Choroid plexus epithelial cell (primary cell): Measurements from ENCODE around the gene WSB2.

ENCODE experiments used
- DNase-seq: peaks from one replicate; pipeline ENCODE4 v3.0.0-alpha.2; 2010; ENCODE audit warnings: low read depth
- H3K4me3 ChIP-seq: 2 replicates; pipeline ENCODE4 v1.5.1; 2011; ENCODE audit warnings: low read depth, mild to moderate bottlenecking, control low read depth, low read length, moderate library complexity
- TF ChIP-seq, protein P1 (sequence below): conservative IDR thresholded peaks from 2 replicates; pipeline ENCODE4 v1.5.1; 2011; ENCODE audit warnings: low read depth, mild to moderate bottlenecking, control low read depth, inconsistent platforms, low read length, moderate library complexity

WSB2 gene

DNA sequence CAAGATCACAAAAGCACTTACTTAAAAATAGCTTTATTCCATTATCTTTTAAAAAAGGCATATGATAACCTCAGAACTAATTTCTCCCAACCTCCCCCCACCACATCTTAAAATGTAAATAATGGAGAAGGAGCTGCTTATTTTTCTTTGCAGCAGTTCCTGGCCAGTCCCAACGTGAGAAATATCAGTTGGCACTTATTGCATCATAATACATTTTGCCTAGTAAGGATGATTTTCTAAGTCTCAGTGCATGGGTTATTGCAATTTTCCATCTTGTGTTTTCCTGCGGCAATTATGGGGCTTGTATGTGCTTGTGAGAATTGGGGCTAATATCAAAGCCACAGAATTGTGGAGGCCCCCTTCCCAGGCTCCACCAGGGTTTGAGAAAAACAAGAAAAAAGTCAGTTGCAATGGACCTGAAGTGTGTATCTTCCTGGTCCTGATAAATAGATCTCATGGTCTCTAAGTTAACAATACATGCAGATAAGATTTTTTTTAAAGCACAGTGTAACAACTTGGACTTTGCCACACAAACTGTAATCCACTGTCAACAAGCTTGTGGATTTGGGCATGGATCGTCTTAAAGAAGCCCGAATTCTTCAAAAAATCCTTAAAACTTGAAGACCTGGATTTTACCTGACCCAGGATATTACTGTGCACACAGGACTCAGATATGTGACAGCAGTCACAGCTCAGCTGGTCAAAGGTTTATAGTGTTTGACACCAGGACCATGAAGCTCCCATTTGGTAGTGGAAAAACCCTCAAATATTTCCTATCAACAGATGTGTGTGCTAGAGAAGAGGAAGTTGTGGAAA lies 2.8 kb upstream of the WSB2 start:
- TF ChIP-seq, protein P1, sequence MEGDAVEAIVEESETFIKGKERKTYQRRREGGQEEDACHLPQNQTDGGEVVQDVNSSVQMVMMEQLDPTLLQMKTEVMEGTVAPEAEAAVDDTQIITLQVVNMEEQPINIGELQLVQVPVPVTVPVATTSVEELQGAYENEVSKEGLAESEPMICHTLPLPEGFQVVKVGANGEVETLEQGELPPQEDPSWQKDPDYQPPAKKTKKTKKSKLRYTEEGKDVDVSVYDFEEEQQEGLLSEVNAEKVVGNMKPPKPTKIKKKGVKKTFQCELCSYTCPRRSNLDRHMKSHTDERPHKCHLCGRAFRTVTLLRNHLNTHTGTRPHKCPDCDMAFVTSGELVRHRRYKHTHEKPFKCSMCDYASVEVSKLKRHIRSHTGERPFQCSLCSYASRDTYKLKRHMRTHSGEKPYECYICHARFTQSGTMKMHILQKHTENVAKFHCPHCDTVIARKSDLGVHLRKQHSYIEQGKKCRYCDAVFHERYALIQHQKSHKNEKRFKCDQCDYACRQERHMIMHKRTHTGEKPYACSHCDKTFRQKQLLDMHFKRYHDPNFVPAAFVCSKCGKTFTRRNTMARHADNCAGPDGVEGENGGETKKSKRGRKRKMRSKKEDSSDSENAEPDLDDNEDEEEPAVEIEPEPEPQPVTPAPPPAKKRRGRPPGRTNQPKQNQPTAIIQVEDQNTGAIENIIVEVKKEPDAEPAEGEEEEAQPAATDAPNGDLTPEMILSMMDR = no peak
- peak; percentile 37 for DNase-seq
- no peak overlapping the region for H3K4me3 ChIP-seq

DNA sequence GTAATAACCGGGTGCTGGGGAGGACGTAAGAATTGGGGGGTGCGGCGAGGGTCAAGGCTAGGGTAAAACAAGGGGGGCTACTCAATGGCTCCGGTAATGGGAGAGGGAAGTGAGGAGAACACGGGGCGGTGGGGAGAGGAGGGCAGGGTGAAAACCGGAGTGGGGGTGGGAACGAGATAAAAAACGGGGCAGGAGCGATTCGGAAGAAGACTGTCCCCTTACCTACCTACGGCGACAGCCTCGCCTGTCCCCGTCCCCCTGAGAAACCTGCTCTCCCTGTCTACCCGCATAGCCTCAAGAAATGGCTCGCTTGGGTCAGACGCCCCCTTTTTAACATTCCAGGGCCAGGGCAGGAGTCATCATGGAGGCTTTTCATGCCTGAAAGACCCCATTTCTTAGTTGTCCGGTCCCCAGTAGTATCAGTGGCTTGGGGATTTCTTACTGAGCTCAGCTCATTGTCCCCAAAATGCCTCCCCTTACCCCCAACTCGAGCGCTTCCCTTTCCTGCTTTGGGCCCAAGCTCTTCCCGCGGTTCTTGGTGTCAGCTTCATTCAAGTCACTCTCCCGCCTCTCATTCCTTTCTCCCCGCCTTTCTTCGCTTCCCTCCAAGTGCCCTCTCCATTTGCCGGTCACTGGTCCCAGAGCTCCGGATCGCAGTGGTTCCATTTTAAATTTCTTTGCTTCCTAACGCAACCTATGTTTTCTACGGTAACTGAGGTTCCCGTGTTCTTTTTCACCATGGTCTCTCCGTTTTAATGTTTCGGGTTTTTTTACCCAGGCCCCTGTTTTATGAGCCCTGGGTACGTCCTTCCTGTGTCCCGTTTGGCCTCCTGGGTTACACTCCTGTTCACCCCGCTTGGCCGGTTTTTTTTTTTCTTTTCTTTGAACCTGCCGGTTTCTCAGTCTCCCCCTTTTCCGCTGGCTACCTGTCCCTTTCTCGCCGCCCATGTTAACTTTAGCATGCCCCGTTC lies 1.2 kb upstream of the WSB2 start:
- TF ChIP-seq, protein P1 = no peak
- peak; percentile 48 for DNase-seq
- peak overlapping the region; percentile 69 for H3K4me3 ChIP-seq

DNA sequence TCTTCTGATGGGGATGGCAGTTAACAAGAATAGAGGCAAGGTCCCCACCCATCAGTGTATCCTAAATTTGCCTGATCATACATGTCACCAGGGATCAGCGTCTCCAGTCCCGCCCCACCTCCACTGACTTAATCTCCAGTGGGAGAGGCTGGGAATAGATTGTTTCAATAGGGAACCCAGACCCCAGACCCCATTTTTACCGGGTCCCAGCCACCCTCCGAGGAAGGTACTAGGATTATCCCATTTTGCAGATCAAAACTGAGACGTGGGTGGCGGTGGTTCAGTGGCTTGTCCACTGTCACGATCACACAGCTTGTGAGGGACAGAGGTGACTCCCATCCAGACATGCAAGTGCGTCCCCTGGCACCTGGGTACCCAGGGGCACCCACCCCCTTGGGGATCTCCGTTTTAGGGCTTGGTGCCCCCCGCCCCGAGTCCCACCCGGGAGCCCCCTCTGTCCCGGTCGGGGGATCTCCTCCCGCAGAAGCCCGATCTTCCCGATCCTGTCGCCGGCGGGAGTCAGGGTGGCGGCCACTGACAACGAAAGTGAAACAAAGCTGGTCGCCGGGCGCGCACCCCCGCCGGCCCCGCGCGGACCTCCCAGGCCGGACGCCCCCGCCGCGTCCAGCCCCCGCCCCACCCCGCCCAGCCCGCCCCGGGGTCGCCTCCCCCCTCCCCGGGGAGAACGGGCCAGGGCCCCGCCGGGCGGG lies 523 bp downstream of the WSB2 start:
- no peak for DNase-seq

DNA sequence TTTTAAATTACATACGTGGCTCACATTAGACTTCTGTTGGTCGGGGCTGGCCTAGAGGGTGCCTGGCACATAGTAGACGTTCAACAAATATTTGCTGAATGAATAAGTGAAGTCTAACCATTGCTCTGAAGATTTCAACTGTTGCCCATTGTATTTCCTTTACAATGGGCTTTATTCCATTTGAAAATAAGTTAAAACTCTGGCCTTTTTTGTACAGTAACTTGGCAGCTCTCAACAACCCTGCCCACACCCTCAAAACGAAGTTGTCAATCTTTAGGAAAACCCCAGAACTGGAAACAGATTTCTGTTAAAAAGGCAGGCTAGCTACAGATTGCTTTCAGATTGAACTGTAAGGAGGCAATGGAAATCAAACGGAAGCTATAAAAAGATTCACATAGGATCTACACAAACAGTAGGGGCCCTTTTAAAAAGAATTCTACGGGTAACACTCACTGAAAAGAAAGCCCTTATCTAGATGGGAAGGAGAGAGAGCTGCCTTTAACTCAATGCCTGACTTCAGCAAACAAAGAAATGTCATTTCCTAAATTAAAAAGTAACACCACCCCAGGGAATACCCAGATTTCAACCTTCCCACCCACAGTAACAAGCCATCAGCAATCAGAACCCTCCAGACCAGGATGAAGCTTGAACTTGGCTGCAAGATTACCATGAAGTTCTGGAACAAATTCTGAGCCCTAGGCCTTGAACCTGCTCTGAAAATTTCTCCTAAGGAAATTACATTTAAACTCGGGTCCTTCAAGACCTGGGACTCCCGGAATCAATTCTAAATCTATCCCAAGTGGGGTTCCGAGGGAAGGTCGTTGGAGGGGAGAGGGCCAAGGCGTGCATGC lies 1.4 kb downstream of the WSB2 start:
- H3K4me3 ChIP-seq = peak overlapping the region; percentile 69
- TF ChIP-seq, protein P1 = no peak
- DNase-seq = no peak

More for the DNA sequence above, 523 bp downstream of the WSB2 start:
- TF ChIP-seq, protein P1 = no peak
- H3K4me3 ChIP-seq = peak overlapping the region; percentile 69

DNA sequence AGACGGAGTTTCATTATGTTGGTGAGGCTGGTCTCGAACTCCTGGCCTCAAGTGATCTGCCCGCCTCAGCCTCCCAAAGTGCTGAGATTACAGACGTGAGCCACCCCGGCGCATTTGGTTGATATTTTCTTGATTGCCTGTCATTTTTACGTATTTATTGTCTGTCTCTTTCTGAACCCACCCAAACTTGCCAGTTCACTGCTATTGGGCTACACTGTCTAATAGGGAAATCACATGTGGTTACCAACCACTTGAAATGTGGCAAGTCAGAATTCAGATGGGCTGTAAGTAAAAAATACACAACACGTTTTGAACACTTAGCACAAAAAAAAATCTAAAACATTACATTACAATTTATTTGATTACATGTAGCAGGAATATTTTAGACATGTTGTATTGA lies 2.1 kb downstream of the WSB2 start:
- no peak overlapping the region for H3K4me3 ChIP-seq
- TF ChIP-seq, protein P1 = no peak
- DNase-seq = no peak

DNA sequence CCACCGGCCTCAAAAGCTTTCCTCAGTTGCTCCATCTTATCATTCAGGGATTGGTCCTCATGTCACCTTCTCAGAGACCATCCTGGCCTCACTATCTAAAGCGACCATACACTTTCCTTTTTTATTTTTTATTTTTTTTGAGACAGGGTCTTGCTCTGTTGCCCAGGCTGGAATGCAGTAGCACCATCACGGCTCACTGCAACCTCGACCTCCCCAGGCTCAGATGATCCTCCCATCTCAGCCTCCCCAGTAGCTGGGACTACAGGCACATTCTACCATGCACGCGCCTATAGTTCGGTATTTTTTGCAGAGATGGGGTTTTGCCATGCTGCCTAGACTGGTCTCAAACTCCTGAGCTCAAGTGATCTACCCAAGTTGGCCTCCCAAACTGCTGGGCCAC lies 2.8 kb downstream of the WSB2 start:
- DNase-seq = no peak
- TF ChIP-seq, protein P1 = no peak
- no peak overlapping the region for H3K4me3 ChIP-seq
